GM19025 (cell line): ENCODE data around the gene BRIP1.
"Not testable (repeated sequence)": the region's sequence is repeated elsewhere in the genome, so short reads cannot be mapped to it uniquely, and the experiment has no call there.

Experiments used
- ATAC-seq: cut with Tn5 transposase; IDR thresholded peaks from one replicate; pipeline ENCODE4 v1.9.1; 2021; ENCODE audit warnings: mild to moderate bottlenecking, low read depth, moderate library complexity; ENCODE audit not compliant: unreplicated experiment

Gene BRIP1

GRCh38 chr17:61833536-61834193 lies 29.7 kb downstream of the BRIP1 start:
- no peak for ATAC-seq

GRCh38 chr17:61832463-61832862 lies 30.9 kb downstream of the BRIP1 start:
- no peak for ATAC-seq

GRCh38 chr17:61831099-61831498 lies 32.2 kb downstream of the BRIP1 start:
- no peak for ATAC-seq

GRCh38 chr17:61828694-61829093 lies 34.6 kb downstream of the BRIP1 start:
- no peak for ATAC-seq

- ATAC-seq, result no peak
These were observed 35.5 kb downstream of the BRIP1 start for GRCh38 chr17:61827649-61828395.

- not testable (repeated sequence) for ATAC-seq
These were observed 36.5 kb downstream of the BRIP1 start for GRCh38 chr17:61826866-61827265.

- ATAC-seq, result not testable (repeated sequence)
These were observed 37.1 kb downstream of the BRIP1 start for GRCh38 chr17:61826198-61826597.

- no peak for ATAC-seq
These were observed 37.7 kb downstream of the BRIP1 start for GRCh38 chr17:61825448-61826137.

- no peak for ATAC-seq
These were observed 40.7 kb downstream of the BRIP1 start for GRCh38 chr17:61822326-61823285.

- no peak for ATAC-seq
These were observed 41.7 kb downstream of the BRIP1 start for GRCh38 chr17:61821655-61822054.

GRCh38 chr17:61819265-61819664 lies 44.1 kb downstream of the BRIP1 start:
- ATAC-seq, result not testable (repeated sequence)

- no peak for ATAC-seq
These were observed 45.1 kb downstream of the BRIP1 start for GRCh38 chr17:61818225-61818624.

GRCh38 chr17:61817452-61817851 lies 45.9 kb downstream of the BRIP1 start:
- ATAC-seq, result no peak

- ATAC-seq, result no peak
These were observed 46.8 kb downstream of the BRIP1 start for GRCh38 chr17:61816538-61816937.

GRCh38 chr17:61815863-61816503 lies 47.3 kb downstream of the BRIP1 start:
- no peak for ATAC-seq

GRCh38 chr17:61814485-61814884 lies 48.8 kb downstream of the BRIP1 start:
- ATAC-seq, result no peak

GRCh38 chr17:61813211-61813610 lies 50.1 kb downstream of the BRIP1 start:
- ATAC-seq, result no peak

GRCh38 chr17:61812747-61813146 lies 50.6 kb downstream of the BRIP1 start:
- no peak for ATAC-seq

- ATAC-seq, result no peak
These were observed 53.4 kb downstream of the BRIP1 start for GRCh38 chr17:61809816-61810392.

GRCh38 chr17:61808442-61808841 lies 54.9 kb downstream of the BRIP1 start:
- ATAC-seq, result no peak
